HG03354 (cell line): ENCODE results near the gene FUT8.

Source experiments
- ATAC-seq: cut with Tn5 transposase; IDR thresholded peaks from one replicate; pipeline ENCODE4 v1.9.1; 2021; ENCODE audit warnings: mild to moderate bottlenecking; ENCODE audit not compliant: unreplicated experiment, poor library complexity, severe bottlenecking

Gene FUT8

DNA sequence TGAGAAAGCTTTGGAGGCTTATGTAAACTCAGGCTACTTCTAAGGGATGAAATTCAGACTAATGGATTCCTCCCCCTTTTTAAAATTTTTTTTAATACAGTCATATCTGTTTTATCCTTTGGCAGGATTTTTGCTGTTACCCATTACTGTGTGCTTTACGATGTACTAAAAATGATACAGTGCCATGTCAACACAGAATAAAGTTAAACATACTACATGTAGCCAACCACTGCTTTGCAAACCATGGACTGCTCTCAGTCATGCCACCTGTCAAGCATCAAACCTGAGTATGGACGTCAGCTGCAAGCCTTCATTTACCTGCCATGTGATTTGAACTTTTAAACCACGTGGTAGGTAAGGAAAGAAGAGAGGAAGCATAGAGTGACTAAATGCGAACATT is 325.8 kb downstream of the FUT8 start:
- no peak for ATAC-seq

GRCh38 chr14:65745396-65746190 is 333.1 kb downstream of the FUT8 start:
- no peak for ATAC-seq

DNA sequence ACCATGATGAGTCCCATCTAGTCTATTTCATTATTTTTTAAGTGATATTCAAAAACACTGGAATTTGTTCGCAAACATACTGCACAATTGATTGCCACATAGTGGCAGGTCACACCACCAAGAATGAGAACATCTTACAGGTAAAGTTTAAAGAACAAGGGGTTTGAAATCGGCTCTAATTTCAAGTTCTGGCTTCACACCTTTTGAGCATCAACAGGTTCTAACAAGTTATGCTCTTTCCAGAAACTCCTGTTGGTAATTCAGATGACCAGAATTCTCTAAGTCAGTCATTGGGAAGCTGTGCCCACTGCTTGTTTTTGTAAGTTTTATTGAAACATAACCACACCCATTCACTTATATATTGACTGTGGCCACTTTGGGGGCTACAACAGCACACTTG is 336.3 kb downstream of the FUT8 start:
- no peak for ATAC-seq

DNA sequence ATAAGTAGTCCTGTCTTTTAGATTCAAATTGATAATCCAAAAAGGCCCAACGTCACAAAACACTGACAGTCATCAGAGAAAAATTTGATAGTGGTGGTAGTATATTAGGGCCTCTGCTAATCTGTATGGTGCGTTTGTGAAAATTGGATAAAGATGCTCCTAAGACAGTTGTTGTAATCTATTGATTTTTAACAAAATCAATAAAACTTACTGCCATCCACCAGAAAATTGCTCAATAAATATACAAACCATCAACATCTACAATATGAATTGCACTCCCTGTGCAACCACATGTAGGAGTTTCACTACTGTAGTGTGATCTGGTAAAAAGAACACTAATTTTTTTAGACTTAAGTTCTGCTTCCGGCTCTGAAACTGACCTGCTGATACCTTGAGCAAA is 336.8 kb downstream of the FUT8 start:
- ATAC-seq = no peak

GRCh38 chr14:65750906-65751305 is 338.4 kb downstream of the FUT8 start:
- ATAC-seq = no peak

DNA sequence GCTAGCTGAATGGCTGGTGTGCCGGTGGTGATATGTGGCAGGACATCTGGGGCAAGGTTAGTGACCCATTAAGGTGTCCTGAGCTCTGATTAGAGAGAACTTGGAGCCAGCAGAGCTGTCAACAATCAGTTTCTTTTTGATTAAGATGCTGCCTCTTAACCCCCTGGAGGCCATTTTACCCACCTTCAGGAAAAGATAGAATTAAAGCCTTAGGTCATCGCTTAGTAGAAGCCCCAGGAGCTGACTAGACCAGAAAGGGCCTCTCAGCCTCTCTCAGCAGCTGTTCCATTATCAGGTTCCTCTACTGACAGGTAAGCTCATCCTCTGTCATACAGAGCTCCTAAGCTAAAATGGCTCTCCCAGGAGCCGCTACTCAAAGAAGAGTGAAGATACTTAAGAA is 339.0 kb downstream of the FUT8 start:
- ATAC-seq = no peak

- no peak for ATAC-seq
These were observed 340.5 kb downstream of the FUT8 start for GRCh38 chr14:65753061-65753460.

- no peak for ATAC-seq
These were observed 342.8 kb downstream of the FUT8 start for GRCh38 chr14:65755331-65755730.

GRCh38 chr14:65756880-65757279 is 344.4 kb downstream of the FUT8 start:
- no peak for ATAC-seq

DNA sequence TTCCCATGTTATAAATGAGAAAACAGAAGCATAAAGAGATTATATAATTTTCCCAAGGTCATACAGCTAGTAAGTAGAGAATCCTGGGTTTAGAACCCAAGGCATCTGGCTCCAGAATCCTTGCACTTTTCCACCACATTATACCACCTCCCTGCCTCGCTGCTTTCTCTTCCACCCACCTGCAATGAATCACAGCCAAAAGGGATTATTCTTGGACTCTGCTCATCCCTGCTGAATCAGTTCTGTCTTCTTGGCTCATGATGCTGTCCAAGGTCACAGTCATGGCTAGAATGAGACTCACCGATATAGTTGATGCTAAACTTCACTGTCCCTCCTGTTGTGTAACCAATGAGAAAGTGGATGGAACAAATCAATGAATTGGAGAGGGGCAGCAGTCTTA is 356.6 kb downstream of the FUT8 start:
- ATAC-seq = no peak

DNA sequence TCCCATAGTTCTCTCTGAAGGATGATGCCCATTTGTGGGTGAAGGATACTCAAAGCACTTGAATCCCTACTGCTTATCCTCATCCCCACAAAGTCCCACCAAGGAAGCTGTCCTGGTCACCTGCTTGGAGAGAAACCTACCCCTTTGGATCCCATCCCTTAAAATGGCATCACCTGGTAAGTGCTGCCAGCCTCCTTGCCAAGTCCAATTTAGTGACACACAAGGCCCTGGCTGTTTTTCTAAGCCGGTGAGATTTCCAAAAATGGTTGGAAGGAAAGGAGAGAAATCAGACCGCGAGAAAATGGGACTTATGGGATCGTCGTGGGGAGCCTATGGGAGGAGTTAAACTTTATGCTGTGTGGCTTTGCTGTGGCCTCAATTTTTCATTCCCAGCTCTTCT is 358.2 kb downstream of the FUT8 start:
- no peak for ATAC-seq

DNA sequence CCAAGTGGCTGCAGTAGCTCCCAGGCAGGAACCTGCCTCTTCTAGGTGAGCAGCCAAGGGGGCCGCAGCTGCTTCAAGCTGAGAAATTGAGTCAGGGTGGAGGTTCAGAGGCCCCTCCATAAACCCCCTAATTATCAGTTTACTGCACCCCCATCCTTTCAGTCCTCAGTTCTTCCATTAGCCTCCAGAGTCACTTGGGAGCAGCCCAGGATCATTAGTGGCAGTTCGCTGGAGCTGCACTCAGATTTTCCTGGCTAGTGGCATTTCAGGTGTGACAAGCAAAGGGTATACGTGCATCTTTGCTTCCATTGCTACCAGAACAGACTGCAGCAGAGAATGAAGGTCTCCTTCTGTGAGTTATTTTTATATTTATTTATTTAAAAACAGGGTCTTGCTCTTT is 358.7 kb downstream of the FUT8 start:
- no peak for ATAC-seq

DNA sequence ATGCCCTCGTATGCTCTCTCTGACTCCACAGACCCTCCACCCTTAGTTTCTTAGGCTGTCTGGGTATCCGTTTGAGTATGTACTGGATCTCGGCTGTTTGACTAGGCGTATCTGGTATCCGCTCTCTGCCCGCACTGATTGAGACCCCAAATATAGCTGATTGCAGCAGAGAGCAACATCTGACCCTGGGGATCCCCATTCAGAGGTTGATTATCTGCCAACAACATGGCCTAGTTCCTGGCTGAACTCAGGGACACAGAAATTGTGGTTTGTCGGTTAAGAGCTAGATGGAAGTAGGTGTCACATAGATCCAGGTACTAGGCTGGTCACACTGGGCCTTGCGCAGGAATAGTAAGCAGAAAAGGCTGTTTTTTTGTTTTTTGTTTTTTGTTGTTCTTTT is 359.9 kb downstream of the FUT8 start:
- no peak for ATAC-seq

DNA sequence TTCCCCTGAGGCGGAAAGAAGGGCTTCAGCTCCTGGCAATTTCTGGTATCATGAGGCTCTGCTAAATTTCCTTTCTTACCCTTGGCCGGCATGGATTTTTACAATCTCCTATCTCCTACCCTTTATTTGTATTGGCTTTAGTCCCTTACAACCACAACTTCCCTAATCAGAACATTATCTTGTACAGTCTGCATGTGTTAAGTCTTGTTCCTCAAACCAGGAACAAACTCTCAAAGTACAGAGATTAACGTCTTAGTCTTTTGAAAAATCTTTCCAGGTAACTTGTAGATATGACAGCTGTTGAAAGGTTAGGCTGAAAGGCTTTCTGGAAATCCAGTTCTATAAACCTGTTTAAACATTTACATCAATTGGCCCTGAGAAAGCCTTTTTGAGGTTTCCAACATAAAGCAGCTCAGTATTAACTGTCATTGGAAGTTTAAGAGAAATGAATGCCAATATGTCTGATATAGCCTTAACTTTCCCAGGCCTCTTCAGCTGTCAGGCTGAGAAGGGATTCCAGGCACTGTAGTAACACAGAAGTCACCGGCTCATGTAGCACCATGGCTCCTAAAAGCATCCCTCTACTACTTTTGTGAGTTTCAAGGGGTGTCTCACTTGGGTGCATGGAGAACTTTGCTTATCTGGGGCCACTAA is 360.5 kb downstream of the FUT8 start:
- ATAC-seq = no peak

- ATAC-seq = no peak
These were observed 361.5 kb downstream of the FUT8 start for GRCh38 chr14:65774041-65774440.

DNA sequence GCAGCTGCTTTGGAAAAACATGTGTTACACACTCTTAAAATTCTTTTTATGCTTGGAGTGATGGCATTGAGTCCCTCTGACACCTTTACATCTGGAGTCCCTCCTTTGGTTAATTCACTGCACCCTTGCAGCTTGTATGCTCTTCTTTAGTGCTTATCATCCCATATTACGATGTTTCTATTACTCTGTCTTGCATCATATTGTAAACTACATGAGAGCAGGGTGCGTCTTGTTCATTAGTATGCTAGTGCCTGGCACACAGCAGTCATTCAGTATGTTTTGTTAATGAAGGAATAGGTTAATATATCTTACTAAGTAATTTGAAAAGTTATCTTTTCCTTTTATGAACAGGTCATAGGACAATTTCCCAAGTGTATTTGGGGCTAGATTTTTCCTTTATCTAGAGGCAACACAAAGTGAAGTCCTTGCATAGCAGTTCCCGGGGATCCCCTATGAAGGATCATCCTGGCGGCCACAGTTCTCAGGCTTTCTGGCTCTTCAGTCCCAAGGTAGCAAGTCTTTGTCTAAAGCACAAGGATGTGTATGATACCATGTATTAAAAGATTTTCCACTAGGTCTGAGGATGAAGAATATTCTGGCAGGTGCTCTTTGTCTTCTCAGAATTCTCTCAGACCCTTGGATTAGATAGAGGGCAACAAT is 363.8 kb downstream of the FUT8 start:
- ATAC-seq = no peak

GRCh38 chr14:65780566-65780965 is 368.0 kb downstream of the FUT8 start:
- no peak for ATAC-seq

- no peak for ATAC-seq
These were observed 370.6 kb downstream of the FUT8 start for GRCh38 chr14:65783101-65783500.

DNA sequence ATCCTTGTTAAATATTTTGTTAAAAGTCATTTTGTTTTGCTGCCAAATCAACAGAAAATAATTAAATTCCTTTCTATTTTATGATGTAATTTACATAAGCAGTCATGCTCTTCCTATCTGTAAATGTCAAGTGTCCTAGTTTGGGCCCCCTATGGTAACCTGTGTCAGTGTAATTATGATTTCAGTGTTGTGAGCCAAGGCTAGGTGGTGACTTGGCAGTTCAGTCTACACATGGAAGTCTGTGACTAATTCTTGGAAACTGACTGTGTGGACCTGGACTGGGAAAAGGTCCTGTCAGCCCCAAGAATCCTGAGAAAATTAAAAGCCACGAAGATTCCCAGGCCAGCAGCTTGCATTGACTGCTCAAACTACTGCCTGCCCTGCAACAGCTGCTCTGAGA is 371.0 kb downstream of the FUT8 start:
- ATAC-seq = no peak

- ATAC-seq = no peak
These were observed 372.0 kb downstream of the FUT8 start for GRCh38 chr14:65784574-65784973.

- no peak for ATAC-seq
These were observed 374.9 kb downstream of the FUT8 start for GRCh38 chr14:65787461-65787860.
